HepG2 (cell line): Measurements from ENCODE around the gene STEAP3. TPM values are rescaled to one million over a fixed set of nuclear protein-coding genes. Genes with fewer than 3 reads are reported as not detected.

Experiments used
- ATAC-seq: fragments of 200-7000 bp; cut with Tn5 transposase; 3 replicates; pipeline ENCODE4 v1.9.1; 2020; ENCODE audit warnings: mild to moderate bottlenecking, moderate library complexity
- BruUV-seq: library from RNA; stranded (reverse); fragments of 400-500 nt; replicated peaks from 2 replicates; lab custom pipeline; 2021; lab: Mats Ljungman, UMichigan
- CTCF ChIA-PET: fragments of 300-600 bp; formaldehyde crosslinking; extraction: SDS; loops from one replicate; lab custom pipeline; 2021; ENCODE audit warnings: low total read pairs, inconsistent platforms, low intra/inter-chr PET ratio; lab: Yijun Ruan, JAX
- POLR2A ChIA-PET: fragments of 350-600 bp; sonication (Branson Sonifier 250); formaldehyde crosslinking; loops from one replicate; lab custom pipeline; 2020; ENCODE audit warnings: antibody characterized with exemption, inconsistent platforms; lab: Yijun Ruan, JAX
- DNase-seq: peaks from one replicate; pipeline ENCODE4 v3.0.0-alpha.2; 2015; ENCODE audit warnings: low spot score
- FAIRE-seq: peaks from 3 replicates; lab custom pipeline; 2011; peaks lifted over from hg19 to GRCh38; lab: Jason Lieb, UNC
- H2AFZ ChIP-seq: one replicate; pipeline ENCODE4 v1.6.1; 2011; ENCODE audit warnings: low read length, inconsistent platforms
- H3K27ac ChIP-seq: fragments of 300-600 bp; 3 replicates; pipeline ENCODE4 v1.8.0; 2011; ENCODE audit warnings: mixed run types, mild to moderate bottlenecking, mixed read lengths, low read length, inconsistent platforms; ENCODE audit not compliant: insufficient read depth; ENCODE audit errors: extremely low read length
- H3K27me3 ChIP-seq, 2 experiments: fragments of 200-600 bp in 1 of 2; 2 replicates in 1 of 2; 3 replicates in 1 of 2; pipeline versions ENCODE4 v1.6.0 to v1.8.0; 2011; ENCODE audit warnings: low read length in 2 of 2, mild to moderate bottlenecking in 2 of 2, moderate library complexity in 2 of 2, inconsistent platforms in 1 of 2; ENCODE audit not compliant: insufficient read depth in 2 of 2, control insufficient read depth in 1 of 2
- H3K36me3 ChIP-seq, 2 experiments: fragments of 200-600 bp in 1 of 2; replicated peaks in 1 of 2; 2 replicates in 1 of 2; 3 replicates in 1 of 2; pipeline versions ENCODE4 v1.5.1 to v1.8.0; 2011; ENCODE audit warnings: low read length in 2 of 2, inconsistent platforms in 1 of 2; ENCODE audit not compliant: insufficient read depth in 2 of 2, control insufficient read depth in 1 of 2
- H3K4me1 ChIP-seq: 2 replicates; pipeline ENCODE4 v1.5.1; 2012; ENCODE audit warnings: low read length, inconsistent platforms; ENCODE audit not compliant: insufficient read depth
- H3K4me2 ChIP-seq: 2 replicates; pipeline ENCODE4 v1.6.0; 2011; ENCODE audit warnings: low read depth, low read length, inconsistent platforms
- H3K4me3 ChIP-seq, 3 experiments: fragments of 200-600 bp in 1 of 3; sonication (generic), shearing (Covaris generic) in 1 of 3; replicated peaks in 1 of 3; 2 replicates each; pipeline ENCODE4 v1.5.1; 2011 to 2016; ENCODE audit warnings: low read length in 3 of 3, inconsistent platforms in 2 of 3, low read depth in 2 of 3, mild to moderate bottlenecking in 2 of 3, control low read depth in 1 of 3, mixed read lengths in 1 of 3; ENCODE audit not compliant: insufficient read depth in 1 of 3
- H3K79me2 ChIP-seq: one replicate; pipeline ENCODE4 v1.6.1; 2011; ENCODE audit warnings: low read length, inconsistent platforms; ENCODE audit not compliant: insufficient read depth
- H3K9ac ChIP-seq: 2 replicates; pipeline ENCODE4 v1.6.0; 2011; ENCODE audit warnings: mild to moderate bottlenecking, low read depth, low read length, inconsistent platforms; ENCODE audit not compliant: insufficient read depth
- H3K9me3 ChIP-seq: 2 replicates; pipeline ENCODE4 v1.5.1; 2012; ENCODE audit warnings: mild to moderate bottlenecking, low read length
- H4K20me1 ChIP-seq: 2 replicates; pipeline ENCODE4 v1.6.0; 2011; ENCODE audit warnings: inconsistent platforms, mild to moderate bottlenecking, low read length, moderate library complexity; ENCODE audit not compliant: insufficient read depth
- BCL6 ChIP-seq: IDR thresholded peaks from 2 replicates; pipeline ENCODE4 v1.6.1; 2016; ENCODE audit warnings: missing genetic modification reagents, missing compliant biosample characterization
- GATA4 ChIP-seq: sonication (generic); IDR thresholded peaks from 2 replicates; pipeline ENCODE4 v1.6.1; 2016; ENCODE audit warnings: antibody characterized with exemption, low read depth, borderline replicate concordance
- JUNB ChIP-seq: sonication (generic); formaldehyde crosslinking; IDR thresholded peaks from 2 replicates; pipeline ENCODE4 v1.8.0; 2022; ENCODE audit warnings: missing genetic modification reagents, mild to moderate bottlenecking, borderline replicate concordance
- MAF1 ChIP-seq: sonication (generic); formaldehyde crosslinking; IDR thresholded peaks from 2 replicates; pipeline ENCODE4 v1.5.0; 2020; ENCODE audit warnings: missing genetic modification reagents, borderline replicate concordance
- SOX13 ChIP-seq, 3 experiments: fragments of 450-650 bp in 1 of 3; sonication (generic) in 1 of 3; formaldehyde crosslinking in 1 of 3; IDR thresholded peaks in 2 of 3; conservative IDR thresholded peaks in 1 of 3; 2 replicates each; pipeline versions ENCODE4 v1.5.0 to v1.6.1; 2016 to 2020; ENCODE audit warnings: antibody characterized with exemption in 1 of 3, mild to moderate bottlenecking in 1 of 3, missing compliant biosample characterization in 1 of 3, missing genetic modification reagents in 1 of 3, moderate library complexity in 1 of 3
- ZMYM2 ChIP-seq: sonication (generic); formaldehyde crosslinking; IDR thresholded peaks from 2 replicates; pipeline ENCODE4 v1.8.0; 2022; ENCODE audit warnings: mild to moderate bottlenecking, missing genetic modification reagents
- ZNF230 ChIP-seq: sonication (generic); formaldehyde crosslinking; IDR thresholded peaks from 2 replicates; pipeline ENCODE4 v1.4.0; 2020; ENCODE audit warnings: mild to moderate bottlenecking, missing genetic modification reagents
- ZNF24 ChIP-seq: fragments of 450-650 bp; IDR thresholded peaks from 2 replicates; pipeline ENCODE4 v1.6.1; 2017; ENCODE audit warnings: antibody characterized with exemption, mild to moderate bottlenecking
- ZNF598 ChIP-seq: sonication (generic); formaldehyde crosslinking; IDR thresholded peaks from 2 replicates; pipeline ENCODE4 v1.5.1; 2020; ENCODE audit warnings: mild to moderate bottlenecking, missing genetic modification reagents, borderline replicate concordance
- ZNF746 ChIP-seq: sonication (generic); formaldehyde crosslinking; IDR thresholded peaks from 2 replicates; pipeline ENCODE4 v1.8.0; 2022; ENCODE audit warnings: mild to moderate bottlenecking, missing genetic modification reagents
- WGBS: methylation state at CpG from one replicate; pipeline ENCODE4 v1.1.6; 2017; ENCODE audit warnings: low lambda C conversion rate; 5-methylcytosine and 5-hydroxymethylcytosine counted together
- in situ Hi-C: cut with HindIII; loops from 2 replicates; pipeline ENCODE4 v1.10.0; 2017; ENCODE audit warnings: low pct_unique_long_range_greater_than_20kb; ENCODE audit not compliant: extremely low pct_ligation_motif_present
- intact Hi-C: fragments of 100-400 bp; cut with micrococcal nuclease; formaldehyde crosslinking; loops from one replicate; pipeline ENCODE4 v1.10.0; 2022; ENCODE audit not compliant: unreplicated experiment
- polyA plus RNA-seq, 8 experiments: library from polyadenylated mRNA; depleted of rRNA in 3 of 8; stranded (reverse) in 7 of 8; unstranded in 1 of 8; fragments of >200 nt; fragmentation: Illumina TruSeq in 4 of 8; extraction: Trizol in 4 of 8; gene quantifications; 2 replicates each; pipeline versions ENCODE4 v1.2.1 to v1.2.3, GENCODE V29; 2011 to 2016; ENCODE audit warnings: low read depth in 4 of 8, missing spikeins in 1 of 8, mixed read lengths in 1 of 8; ENCODE audit not compliant: insufficient read depth in 1 of 8
- total RNA-seq, 5 experiments: library from RNA; depleted of rRNA; stranded (reverse); fragments of >200 nt; fragmentation: Illumina TruSeq; extraction: Trizol; gene quantifications; 2 replicates each; pipeline ENCODE4 v1.2.3, GENCODE V29; 2016; ENCODE audit warnings: low read depth in 1 of 5
- TF ChIP-seq, protein P1 (sequence below): fragments of 450-650 bp; IDR thresholded peaks from 2 replicates; pipeline ENCODE4 v1.6.1; 2017
- TF ChIP-seq, protein P2 (sequence below): IDR thresholded peaks from 2 replicates; pipeline ENCODE4 v1.6.1; 2012; ENCODE audit warnings: inconsistent platforms
- TF ChIP-seq, protein P3 (sequence below): sonication (generic); formaldehyde crosslinking; IDR thresholded peaks from 2 replicates; pipeline ENCODE4 v1.4.0; 2020; ENCODE audit warnings: missing genetic modification reagents

Gene STEAP3
- total and polyA plus RNA-seq, 2 of the 13 experiments (the other 11 are each of a cell fraction or from before 2014, with no cell fraction given): 7.3 to 21.1 TPM

DNA sequence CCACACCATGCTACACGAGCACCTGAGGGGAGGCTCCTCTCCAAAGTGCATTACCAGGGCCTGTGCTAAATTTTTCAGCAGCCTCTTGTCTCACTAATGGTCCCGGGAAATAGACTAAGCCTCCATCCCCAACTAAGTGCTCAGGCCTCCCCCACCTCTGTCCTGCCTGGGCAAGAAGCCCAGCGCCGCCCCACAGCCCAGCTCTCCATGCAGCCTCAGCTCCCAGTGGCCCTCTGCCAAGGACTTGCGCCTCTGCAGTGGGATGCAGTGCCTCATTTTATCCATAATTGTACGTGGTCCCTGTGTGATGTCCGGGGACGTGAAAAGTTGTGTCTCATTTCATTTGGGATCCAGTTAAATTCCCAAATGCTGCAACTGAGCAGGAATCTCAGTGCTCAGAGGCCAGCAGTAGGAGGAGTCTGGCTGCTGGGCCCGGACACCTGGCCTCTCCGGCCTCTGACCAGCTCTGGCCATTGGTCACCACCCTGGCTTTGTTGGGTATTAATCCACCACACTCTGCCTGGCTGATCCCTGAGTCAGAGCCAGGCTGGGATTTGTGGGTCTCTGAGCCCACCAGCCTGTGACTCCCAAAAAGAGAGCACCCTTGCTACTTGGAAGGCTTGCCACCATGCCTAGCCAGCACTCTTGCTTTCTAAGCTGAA, 11.4 kb upstream of the STEAP3 start:
- CTCF ChIA-PET: no interaction called here

DNA sequence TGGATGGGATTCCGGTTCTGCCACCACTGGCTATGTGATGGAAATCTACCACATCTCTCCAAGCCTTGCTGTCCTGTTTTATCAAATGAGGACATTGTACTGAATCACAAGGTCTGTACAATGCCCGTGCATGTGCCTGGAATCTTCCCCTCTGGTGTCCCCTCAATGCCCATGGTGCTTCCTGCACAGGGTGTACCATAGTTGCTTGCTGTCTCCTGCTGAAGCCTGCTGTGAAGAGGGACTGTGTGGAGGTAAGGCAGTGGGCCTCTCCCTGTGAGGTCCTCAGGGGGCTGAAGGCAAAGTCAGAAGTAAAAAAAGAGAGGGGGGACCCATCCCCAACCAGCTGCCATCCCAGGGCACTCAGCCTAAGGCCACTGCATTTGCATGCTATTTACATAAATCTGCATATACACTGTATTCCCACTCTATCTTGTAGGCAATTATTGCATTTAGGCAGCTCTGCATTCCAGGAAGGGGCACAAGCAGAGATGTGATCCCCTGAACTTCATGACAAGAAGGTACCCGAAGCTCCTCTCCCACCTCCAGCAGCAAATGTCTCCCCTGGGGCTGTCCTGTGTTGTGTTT, 9.1 kb upstream of the STEAP3 start:
- FAIRE-seq: no peak
- in situ Hi-C loops (no loop called here), intact Hi-C loops (no loop called here)
- H4K20me1 ChIP-seq: no peaks in the 10 kb centered on the region
- no peak overlapping the region for H3K27ac ChIP-seq
- H3K9me3 ChIP-seq: no peaks in the 10 kb centered on the region
- POLR2A ChIA-PET: no interaction called here
- H3K4me2 ChIP-seq: no peak overlapping the region
- no peaks in the 10 kb centered on the region for H3K36me3 ChIP-seq
- BruUV-seq: no TSS peak
- peaks cover 27% of the 10 kb centered on the region for H3K4me1 ChIP-seq
- no peak for DNase-seq
- CTCF ChIA-PET: no interaction called here
- no peak overlapping the region for H2AFZ ChIP-seq
- no peaks in the 10 kb centered on the region for H3K79me2 ChIP-seq
- no peak overlapping the region for H3K9ac ChIP-seq
- H3K27me3 ChIP-seq: peaks cover 0 to 3% of the 10 kb centered on the region in 2 experiments; a peak in 1 of 5 replicates
- no peak overlapping the region for H3K4me3 ChIP-seq
- WGBS: 74% methylated on average over 2 of the region's 3 CpGs
- no peak for ATAC-seq
- TF ChIP-seq ZMYM2 (CRISPR knock-in tag) (no peak), ZNF598 (CRISPR knock-in tag) (no peak), ZNF230 (CRISPR knock-in tag) (no peak), SOX13 (IDR thresholded peaks at IDR 0.05) (no peak), SOX13 (CRISPR knock-in tag; conservative IDR thresholded peaks at IDR 0.05 in 1 of 2, IDR thresholded peaks at IDR 0.05 in 1 of 2) (no peak), GATA4 (no peak), MAF1 (CRISPR knock-in tag) (no peak), JUNB (CRISPR knock-in tag) (no peak)
- TF ChIP-seq, protein P1, sequence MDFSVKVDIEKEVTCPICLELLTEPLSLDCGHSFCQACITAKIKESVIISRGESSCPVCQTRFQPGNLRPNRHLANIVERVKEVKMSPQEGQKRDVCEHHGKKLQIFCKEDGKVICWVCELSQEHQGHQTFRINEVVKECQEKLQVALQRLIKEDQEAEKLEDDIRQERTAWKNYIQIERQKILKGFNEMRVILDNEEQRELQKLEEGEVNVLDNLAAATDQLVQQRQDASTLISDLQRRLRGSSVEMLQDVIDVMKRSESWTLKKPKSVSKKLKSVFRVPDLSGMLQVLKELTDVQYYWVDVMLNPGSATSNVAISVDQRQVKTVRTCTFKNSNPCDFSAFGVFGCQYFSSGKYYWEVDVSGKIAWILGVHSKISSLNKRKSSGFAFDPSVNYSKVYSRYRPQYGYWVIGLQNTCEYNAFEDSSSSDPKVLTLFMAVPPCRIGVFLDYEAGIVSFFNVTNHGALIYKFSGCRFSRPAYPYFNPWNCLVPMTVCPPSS: no peak

More for the DNA sequence above, 11.4 kb upstream of the STEAP3 start:
- H3K9me3 ChIP-seq: no peaks in the 10 kb centered on the region
- intact Hi-C loops (no loop called here), in situ Hi-C loops (no loop called here)
- H4K20me1 ChIP-seq: no peaks in the 10 kb centered on the region
- DNase-seq (no peak), FAIRE-seq (no peak), ATAC-seq (no peak)
- no peak overlapping the region for H3K9ac ChIP-seq
- peaks cover 4% of the 10 kb centered on the region for H3K4me1 ChIP-seq
- H3K27me3 ChIP-seq: peaks cover 0 to 3% of the 10 kb centered on the region in 2 experiments; a peak in 1 of 5 replicates
- H3K4me3 ChIP-seq: no peak overlapping the region
- H3K79me2 ChIP-seq: no peaks in the 10 kb centered on the region
- POLR2A ChIA-PET: interaction anchor here (0.7 kb wide), 1 partner anchor 14 kb away, joined by 3 read pairs; no protein-coding TSS in a partner anchor
- WGBS: 38% methylated on average over 8 of the region's 10 CpGs
- no peak overlapping the region for H3K27ac ChIP-seq
- no peaks in the 10 kb centered on the region for H3K36me3 ChIP-seq
- no peak overlapping the region for H3K4me2 ChIP-seq
- BruUV-seq: no TSS peak
- no peak overlapping the region for H2AFZ ChIP-seq
- TF ChIP-seq, protein P2, sequence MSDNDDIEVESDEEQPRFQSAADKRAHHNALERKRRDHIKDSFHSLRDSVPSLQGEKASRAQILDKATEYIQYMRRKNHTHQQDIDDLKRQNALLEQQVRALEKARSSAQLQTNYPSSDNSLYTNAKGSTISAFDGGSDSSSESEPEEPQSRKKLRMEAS: no peak
- TF ChIP-seq, protein P3, sequence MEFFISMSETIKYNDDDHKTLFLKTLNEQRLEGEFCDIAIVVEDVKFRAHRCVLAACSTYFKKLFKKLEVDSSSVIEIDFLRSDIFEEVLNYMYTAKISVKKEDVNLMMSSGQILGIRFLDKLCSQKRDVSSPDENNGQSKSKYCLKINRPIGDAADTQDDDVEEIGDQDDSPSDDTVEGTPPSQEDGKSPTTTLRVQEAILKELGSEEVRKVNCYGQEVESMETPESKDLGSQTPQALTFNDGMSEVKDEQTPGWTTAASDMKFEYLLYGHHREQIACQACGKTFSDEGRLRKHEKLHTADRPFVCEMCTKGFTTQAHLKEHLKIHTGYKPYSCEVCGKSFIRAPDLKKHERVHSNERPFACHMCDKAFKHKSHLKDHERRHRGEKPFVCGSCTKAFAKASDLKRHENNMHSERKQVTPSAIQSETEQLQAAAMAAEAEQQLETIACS (CRISPR knock-in tag): no peak
- TF ChIP-seq ZNF24 (no peak), BCL6 (CRISPR knock-in tag) (no peak), ZNF746 (CRISPR knock-in tag) (no peak)
- TF ChIP-seq, all 625 proteins: peak for 0
